ENCODE measurements around the gene ATG5. TPM values are rescaled to one million over a fixed set of nuclear protein-coding genes. Genes with fewer than 3 reads are reported as not detected.

The ATG5 gene
- total RNA-seq, 1 experiment from 2014 or later: 51.4 TPM

- TF ChIP-seq POLR2AphosphoS5 (IDR thresholded peaks at IDR 0.05; ENCODE audit: low read depth, low read length): no peak
- TF ChIP-seq SIN3A (IDR thresholded peaks at IDR 0.05; ENCODE audit: borderline replicate concordance, insufficient read depth, low read depth, low read length): no peak
- TF ChIP-seq TCF7L2 (IDR thresholded peaks at IDR 0.05; ENCODE audit: low read depth, low read length): no peak
- TF ChIP-seq REST (IDR thresholded peaks at IDR 0.05; ENCODE audit: insufficient read depth in 1 of 2, low read depth in 2 of 2, low read length in 1 of 2): no peak
- Histone ChIP-seq H3K27me3 (ENCODE audit: control insufficient read depth, insufficient read depth, low read length) (no peaks in the 10 kb centered on the region), H3K9me3 (ENCODE audit: control insufficient read depth, insufficient read depth, low read depth, low read length) (no peaks in the 10 kb centered on the region), H3K27ac (ENCODE audit: low read length) (no peak overlapping the region), H3K36me3 (ENCODE audit: control insufficient read depth, insufficient read depth, low read length) (peaks cover 6% of the 10 kb centered on the region; the same call in 1 of the 2 replicates), H3K4me3 (ENCODE audit: low read depth in 2 of 2, low read length in 2 of 2) (no peak overlapping the region), H3K4me1 (ENCODE audit: control insufficient read depth, insufficient read depth, low read length) (no peaks in the 10 kb centered on the region)
- in situ Hi-C loops (cut with HindIII; ENCODE audit: low pct_unique_long_range_greater_than_20kb, low sequenced_read_pairs) (no loop called here), intact Hi-C loops (cut with micrococcal nuclease; ENCODE audit: unreplicated experiment) (no loop called here)
- BruUV-seq (replicated peaks): no TSS peak
- ChIA-PET POLR2A (interaction anchor here (0.6 kb wide), 1 partner anchor 293 kb away, joined by 8 read pairs; no protein-coding TSS in a partner anchor), CTCF (no interaction called here)
- DNase-seq (ENCODE audit: low read depth, low spot score): no peak
- ATAC-seq: no peak
These were observed 38.3 kb downstream of the ATG5 start for GRCh38 chr6:106287215-106287614.

- TF ChIP-seq TCF7L2 (IDR thresholded peaks at IDR 0.05; ENCODE audit: low read depth, low read length): no peak
- no peak for TF ChIP-seq CTCF (IDR thresholded peaks at IDR 0.05)
- no peak for TF ChIP-seq POLR2AphosphoS5 (IDR thresholded peaks at IDR 0.05; ENCODE audit: low read depth, low read length)
- no peak for TF ChIP-seq REST (IDR thresholded peaks at IDR 0.05; ENCODE audit: insufficient read depth in 1 of 2, low read depth in 2 of 2, low read length in 1 of 2)
- TF ChIP-seq SIN3A (IDR thresholded peaks at IDR 0.05; ENCODE audit: borderline replicate concordance, insufficient read depth, low read depth, low read length): no peak
- Histone ChIP-seq H3K4me1 (ENCODE audit: control insufficient read depth, insufficient read depth, low read length) (no peaks in the 10 kb centered on the region), H3K36me3 (ENCODE audit: control insufficient read depth, insufficient read depth, low read length) (peaks cover 3% of the 10 kb centered on the region; the same call in 1 of the 2 replicates), H3K4me3 (ENCODE audit: low read depth in 2 of 2, low read length in 2 of 2) (no peak overlapping the region), H3K9me3 (ENCODE audit: control insufficient read depth, insufficient read depth, low read depth, low read length) (no peaks in the 10 kb centered on the region), H3K27ac (ENCODE audit: low read length) (no peak overlapping the region), H3K27me3 (ENCODE audit: control insufficient read depth, insufficient read depth, low read length) (no peaks in the 10 kb centered on the region)
- intact Hi-C loops (cut with micrococcal nuclease; ENCODE audit: unreplicated experiment) (no loop called here), in situ Hi-C loops (cut with HindIII; ENCODE audit: low pct_unique_long_range_greater_than_20kb, low sequenced_read_pairs) (no loop called here)
- CTCF ChIA-PET: no interaction called here
- ATAC-seq (no peak), DNase-seq (ENCODE audit: low read depth, low spot score) (no peak)
- BruUV-seq (replicated peaks): no TSS peak
- POLR2A ChIA-PET: interaction anchor here (0.6 kb wide), 1 partner anchor 292 kb away, joined by 8 read pairs; no protein-coding TSS in a partner anchor
These were observed 38.8 kb downstream of the ATG5 start for GRCh38 chr6:106286746-106287145.

Data from Panc1 (cell line).